PC-3 (cell line): Measurements from ENCODE around the gene TRDN. TPM values are rescaled to one million over a fixed set of nuclear protein-coding genes. Genes with fewer than 3 reads are reported as not detected.

ENCODE experiments used
- ATAC-seq: fragments of 200-7000 bp; cut with Tn5 transposase; 2 replicates; pipeline ENCODE4 v1.9.1; 2020; ENCODE audit warnings: mild to moderate bottlenecking, moderate library complexity
- BruUV-seq: library from RNA; stranded (reverse); fragments of 400-500 nt; replicated peaks from 2 replicates; lab custom pipeline; 2021; lab: Mats Ljungman, UMichigan
- CTCF ChIA-PET: fragments of 300-600 bp; sonication (Branson Sonifier 250); formaldehyde crosslinking; loops from one replicate; lab custom pipeline; 2022; ENCODE audit warnings: antibody characterized with exemption; lab: Charles Lee
- POLR2A ChIA-PET: fragments of 300-600 bp; sonication (Branson Sonifier 250); formaldehyde crosslinking; loops from one replicate; lab custom pipeline; 2022; ENCODE audit warnings: antibody characterized with exemption; ENCODE audit not compliant: unreplicated experiment; lab: Charles Lee
- DNase-seq: peaks from one replicate; pipeline ENCODE4 v3.0.0-alpha.2; 2015
- H2AFZ ChIP-seq: fragments of 300-600 bp; sonication (generic); 2 replicates; pipeline ENCODE4 v1.6.0; 2016; ENCODE audit warnings: antibody characterized with exemption, low read length
- H3F3A ChIP-seq: fragments of 300-600 bp; sonication (generic); one replicate; pipeline ENCODE4 v1.6.0; 2017; ENCODE audit warnings: antibody characterized with exemption, low read length, control low read depth, mild to moderate bottlenecking; ENCODE audit not compliant: unreplicated experiment
- H3K27ac ChIP-seq: fragments of 300-600 bp; sonication (generic); 2 replicates; pipeline ENCODE4 v1.5.1; 2016; ENCODE audit warnings: mild to moderate bottlenecking, low read length
- H3K27me3 ChIP-seq: fragments of 300-600 bp; sonication (generic); 2 replicates; pipeline ENCODE4 v1.6.1; 2016; ENCODE audit warnings: low read length, mixed read lengths
- H3K36me3 ChIP-seq: fragments of 300-600 bp; sonication (generic); 2 replicates; pipeline ENCODE4 v1.6.1; 2016; ENCODE audit warnings: low read depth, mixed run types, low read length, mixed read lengths
- H3K4me1 ChIP-seq: fragments of 300-600 bp; sonication (generic); 2 replicates; pipeline ENCODE4 v1.5.1; 2016; ENCODE audit warnings: low read length; ENCODE audit not compliant: insufficient read depth
- H3K4me2 ChIP-seq: fragments of 300-600 bp; sonication (generic); 2 replicates; pipeline ENCODE4 v1.6.0; 2016; ENCODE audit warnings: low read length
- H3K4me3 ChIP-seq: fragments of 300-600 bp; sonication (generic); 2 replicates; pipeline ENCODE4 v1.5.1; 2016; ENCODE audit warnings: mild to moderate bottlenecking, low read length, mixed read lengths
- H3K79me2 ChIP-seq: fragments of 300-600 bp; sonication (generic); 2 replicates; pipeline ENCODE4 v1.6.1; 2017; ENCODE audit warnings: low read length, mixed read lengths
- H3K9ac ChIP-seq: fragments of 300-600 bp; sonication (generic); 2 replicates; pipeline ENCODE4 v1.6.0; 2016; ENCODE audit warnings: mild to moderate bottlenecking, low read length
- H3K9me2 ChIP-seq: fragments of 300-600 bp; sonication (generic); replicated peaks from 2 replicates; pipeline ENCODE4 v1.6.1; 2016; ENCODE audit warnings: mixed run types, low read length, mixed read lengths
- H3K9me3 ChIP-seq: fragments of 300-600 bp; sonication (generic); 2 replicates; pipeline ENCODE4 v1.6.1; 2016; ENCODE audit warnings: low read length, mixed read lengths
- H4K20me1 ChIP-seq: fragments of 300-600 bp; sonication (generic); 2 replicates; pipeline ENCODE4 v1.6.1; 2016; ENCODE audit warnings: low read length, mixed read lengths
- CTCF ChIP-seq: fragments of 300-600 bp; sonication (generic); conservative IDR thresholded peaks from 2 replicates; pipeline ENCODE4 v1.5.1; 2017; ENCODE audit warnings: antibody characterized with exemption, low read depth, mild to moderate bottlenecking, low read length
- EZH2 ChIP-seq: fragments of 300-600 bp; sonication (generic); IDR thresholded peaks from one replicate; pipeline ENCODE4 v1.6.1; 2017; ENCODE audit warnings: antibody characterized with exemption, mild to moderate bottlenecking, low read length; ENCODE audit not compliant: unreplicated experiment
- EZH2phosphoT487 ChIP-seq: fragments of 300-600 bp; sonication (generic); IDR thresholded peaks from 2 replicates; pipeline ENCODE4 v1.6.1; 2018; ENCODE audit warnings: mild to moderate bottlenecking, antibody characterized with exemption, low read length, borderline replicate concordance
- intact Hi-C: fragments of 100-400 bp; cut with micrococcal nuclease; formaldehyde crosslinking; loops from 2 replicates; pipeline ENCODE4 v1.9.0; 2023
- total RNA-seq: library from RNA; depleted of rRNA; stranded (reverse); fragments of >200 nt; gene quantifications from 2 replicates; pipeline ENCODE4 v1.2.3, GENCODE V29; 2014

Gene TRDN
- total RNA-seq, 1 experiment from 2014 or later: not detected

GRCh38 chr6:123323452-123324329 is 313.1 kb downstream of the TRDN start:
- ChIA-PET CTCF (no interaction called here), POLR2A (no interaction called here)
- Histone ChIP-seq H3K79me2 (no peaks in the 10 kb centered on the region), H3K36me3 (no peaks in the 10 kb centered on the region), H3K4me1 (no peaks in the 10 kb centered on the region), H3K27me3 (peaks cover 2% of the 10 kb centered on the region; the same call in 1 of the 2 replicates), H3K9me3 (no peaks in the 10 kb centered on the region), H3K4me3 (no peak overlapping the region), H3K4me2 (no peak overlapping the region), H2AFZ (no peak overlapping the region), H3K27ac (no peak overlapping the region), H3F3A (no peaks in the 10 kb centered on the region), H3K9ac (no peak overlapping the region), H3K9me2 (no peaks in the 10 kb centered on the region), H4K20me1 (no peaks in the 10 kb centered on the region)
- ATAC-seq (no peak), DNase-seq (no peak)
- TF ChIP-seq EZH2phosphoT487 (no peak), EZH2 (no peak), CTCF (no peak)
- intact Hi-C loops: no loop called here
- no TSS peak for BruUV-seq

- H3K4me2 ChIP-seq: no peak overlapping the region
- ATAC-seq: no peak
Observed at GRCh38 chr6:123321020-123321419, 315.7 kb downstream of the TRDN start.

More at GRCh38 chr6:123321020-123321419, 315.7 kb downstream of the TRDN start:
- no peaks in the 10 kb centered on the region for H3K4me1 ChIP-seq
- DNase-seq: no peak
- peaks cover 7% of the 10 kb centered on the region; the same call in 1 of the 2 replicates for H3K27me3 ChIP-seq
- no peak overlapping the region for H3K27ac ChIP-seq
- H3K9me2 ChIP-seq: no peaks in the 10 kb centered on the region
- ChIA-PET CTCF (no interaction called here), POLR2A (no interaction called here)
- H3K4me3 ChIP-seq: no peak overlapping the region
- H3K9me3 ChIP-seq: no peaks in the 10 kb centered on the region
- no peak overlapping the region for H2AFZ ChIP-seq
- no peaks in the 10 kb centered on the region for H3K36me3 ChIP-seq
- intact Hi-C loops: no loop called here
- H3K79me2 ChIP-seq: no peaks in the 10 kb centered on the region
- H3F3A ChIP-seq: no peaks in the 10 kb centered on the region
- H4K20me1 ChIP-seq: no peaks in the 10 kb centered on the region
- no TSS peak for BruUV-seq
- H3K9ac ChIP-seq: no peak overlapping the region
- TF ChIP-seq CTCF (no peak), EZH2phosphoT487 (no peak), EZH2 (no peak)
